B cell (primary cell): ENCODE data around the gene ITCH.

Experiments used
- CTCF ChIP-seq: fragments of 200-600 bp; IDR thresholded peaks from one replicate; pipeline ENCODE4 v1.8.0; 2022; ENCODE audit warnings: antibody characterized with exemption, mild to moderate bottlenecking
- EZH2 ChIP-seq: IDR thresholded peaks from 2 replicates; pipeline ENCODE4 v1.6.1; 2012; ENCODE audit warnings: borderline replicate concordance, low read depth, mild to moderate bottlenecking, moderate library complexity, low read length; ENCODE audit not compliant: insufficient read depth, poor library complexity, severe bottlenecking

- TF ChIP-seq CTCF (no peak), EZH2 (no peak)
Observed at GRCh38 chr20:34544109-34544796, 181.2 kb downstream of the ITCH start.
